Measurements from ENCODE around the gene C22orf39.
"Not testable (repeated sequence)": the region's sequence is repeated elsewhere in the genome, so short reads cannot be mapped to it uniquely, and the experiment has no call there.

The C22orf39 gene

GRCh38 chr22:19450363-19451175 is 3.1 kb upstream of the C22orf39 start:
- DNase-seq: no peak

GRCh38 chr22:19449422-19449767 is 1.9 kb upstream of the C22orf39 start:
- DNase-seq: no peak

GRCh38 chr22:19448739-19449421 is 1.4 kb upstream of the C22orf39 start:
- DNase-seq: no peak

GRCh38 chr22:19448076-19448607 is 631 bp upstream of the C22orf39 start:
- DNase-seq: peak; percentile 88

- no peak for DNase-seq
Measured at GRCh38 chr22:19446603-19447329, 745 bp downstream of the C22orf39 start.

- not testable (repeated sequence) for DNase-seq
Measured at GRCh38 chr22:19445279-19445982, 2.1 kb downstream of the C22orf39 start.

- DNase-seq: no peak
Measured at GRCh38 chr22:19443544-19444211, 3.8 kb downstream of the C22orf39 start.

GRCh38 chr22:19442166-19442565 is 5.3 kb downstream of the C22orf39 start:
- DNase-seq: no peak

GRCh38 chr22:19440411-19441195 is 6.9 kb downstream of the C22orf39 start:
- DNase-seq: no peak

DNA sequence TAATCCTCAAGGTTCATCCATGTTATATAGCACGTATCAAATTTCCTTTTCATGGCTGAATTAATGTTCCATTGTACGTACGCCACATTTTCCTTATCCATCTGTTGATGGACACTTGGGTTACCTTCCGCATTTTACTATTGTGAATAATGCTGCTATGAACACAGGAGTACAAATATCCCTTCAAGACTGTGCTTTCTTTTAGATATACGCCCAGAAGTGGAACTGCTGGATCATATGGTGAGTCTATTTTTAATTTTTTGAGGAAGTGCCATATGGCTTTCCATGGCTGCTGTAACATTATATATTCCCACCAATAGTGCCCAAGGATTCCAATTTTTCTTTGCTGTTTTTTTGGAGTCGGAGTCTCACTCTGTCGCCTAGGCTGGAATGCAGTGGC is 9.2 kb downstream of the C22orf39 start:
- peak; percentile 26 for DNase-seq

DNA sequence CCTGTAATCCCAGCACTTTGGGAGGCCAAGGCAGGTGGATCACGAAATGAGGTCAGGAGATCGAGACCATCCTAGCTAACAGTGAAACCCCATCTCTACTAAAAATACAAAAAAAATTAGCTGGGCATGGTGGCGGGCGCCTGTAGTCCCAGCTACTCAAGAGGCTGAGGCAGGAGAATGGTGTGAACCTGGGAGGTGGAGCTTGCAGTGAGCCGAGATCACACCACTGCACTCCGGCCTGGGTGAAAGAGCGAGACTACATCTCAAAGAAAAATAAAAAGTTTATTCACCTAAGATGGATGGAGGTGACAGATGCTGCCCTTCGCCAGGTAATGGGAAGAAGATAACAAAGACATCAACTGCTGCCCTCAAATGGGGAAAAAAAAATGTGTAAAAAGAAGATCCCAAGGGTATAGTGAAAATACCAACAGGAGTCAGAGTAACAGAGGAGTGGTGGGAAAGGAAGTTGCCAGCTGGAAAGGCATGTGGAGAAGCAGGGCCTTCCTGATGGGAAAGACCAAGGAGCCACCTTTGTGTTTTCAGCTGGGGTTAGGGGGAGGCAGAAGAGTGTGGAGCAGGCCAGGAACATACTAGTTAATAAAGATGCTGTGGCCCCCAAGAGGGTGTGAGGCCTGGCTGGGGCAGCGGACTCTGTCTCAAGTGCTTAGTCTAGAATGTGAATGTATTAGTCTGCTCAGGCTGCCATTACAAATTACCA is 10.9 kb downstream of the C22orf39 start:
- DNase-seq: not testable (repeated sequence)

DNA sequence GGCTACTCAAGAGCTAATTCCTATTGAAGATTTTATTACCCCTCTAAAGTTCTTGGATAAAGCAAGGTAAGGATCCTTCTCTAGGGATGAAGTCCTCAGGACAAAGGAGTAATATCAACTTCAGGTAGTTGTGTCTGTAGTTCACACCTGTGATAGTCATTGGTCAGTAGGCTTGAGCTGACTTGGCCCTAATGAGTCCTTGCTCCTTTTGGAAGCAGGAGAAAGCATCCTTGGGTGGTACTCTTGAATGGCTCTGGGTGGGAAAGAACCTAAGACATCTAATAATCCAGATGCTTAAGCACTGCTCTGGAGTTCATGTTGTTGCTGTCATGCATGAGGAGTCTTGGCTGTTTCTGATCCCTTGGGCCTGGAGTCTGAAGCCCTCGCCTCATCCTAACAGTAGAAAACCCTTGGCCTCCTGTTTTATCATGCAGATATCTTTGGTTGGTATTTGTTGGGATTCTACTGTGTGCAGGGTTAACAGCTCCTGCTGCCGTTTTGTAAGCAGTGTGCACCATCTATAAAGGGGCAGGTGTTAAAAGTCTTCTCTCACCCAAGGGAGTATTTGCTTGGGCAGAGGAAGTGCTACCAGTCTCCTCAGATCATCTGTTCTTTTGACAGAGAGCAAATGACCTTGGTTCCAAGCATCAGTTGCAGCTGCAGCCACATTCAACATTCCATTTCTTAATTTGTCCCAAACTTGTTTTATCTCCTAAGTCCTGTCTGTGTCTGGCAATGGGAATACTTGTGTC is 12.5 kb downstream of the C22orf39 start:
- DNase-seq: no peak

DNA sequence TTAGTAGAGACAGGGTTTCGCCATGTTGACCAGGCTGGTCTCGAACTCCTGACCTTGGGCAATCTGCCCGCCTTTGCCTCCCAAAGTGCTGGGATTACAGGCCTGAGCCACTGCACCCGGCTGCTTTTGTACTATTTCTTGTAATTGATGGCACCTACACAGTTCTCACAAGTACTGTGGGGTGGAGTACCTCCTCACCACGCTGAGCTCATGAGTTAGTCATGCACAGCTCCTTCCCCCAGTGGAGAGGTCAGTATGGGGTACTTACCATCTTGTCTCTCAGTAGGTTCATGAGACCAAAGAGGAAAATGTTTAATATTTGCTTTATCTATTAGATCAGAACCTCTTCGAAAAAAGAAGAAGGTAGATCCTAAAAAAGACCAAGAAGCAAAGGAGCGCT is 13.1 kb downstream of the C22orf39 start:
- no peak for DNase-seq

- peak; percentile 92 for DNase-seq
Measured at GRCh38 chr22:19432133-19432851, 15.2 kb downstream of the C22orf39 start, which contains the start of gene MRPL40. MRPL40 (plus strand) TSS chr22:19432545; CDS start chr22:19432555, 10 bp downstream.

DNA sequence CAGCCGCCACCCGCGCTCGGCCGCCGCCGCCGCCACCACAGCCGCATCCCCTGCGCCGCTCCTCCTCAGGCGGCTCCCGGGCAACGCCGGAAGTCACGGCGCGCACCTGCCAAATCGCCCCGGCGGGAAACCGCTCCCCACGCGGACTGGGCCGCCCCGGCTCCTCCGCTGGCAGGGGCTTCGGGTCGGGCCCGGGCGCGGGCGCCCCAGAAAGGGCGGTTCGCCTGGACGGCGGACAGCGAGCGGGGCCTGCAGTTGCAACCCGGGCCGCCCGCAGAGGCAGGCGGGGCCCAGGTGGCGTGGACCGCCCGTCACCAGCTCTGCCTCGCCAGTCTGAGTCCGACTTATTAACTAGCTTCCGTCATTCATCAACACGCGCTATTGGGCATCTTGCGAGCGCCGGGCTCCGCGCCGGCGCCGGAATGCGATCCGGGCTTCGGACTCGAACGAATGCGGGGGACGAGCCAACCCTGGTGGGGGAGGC is 15.8 kb downstream of the C22orf39 start, which contains the start of gene HIRA:
TSS of gene HIRA (minus strand) at position 85 of the 484 bp plus-strand sequence. CDS start 257 bp downstream, outside the sequence.
- DNase-seq: peak; percentile 86

- DNase-seq: peak; percentile 33
Measured at GRCh38 chr22:19430890-19431541, 16.5 kb downstream of the C22orf39 start.

DNA sequence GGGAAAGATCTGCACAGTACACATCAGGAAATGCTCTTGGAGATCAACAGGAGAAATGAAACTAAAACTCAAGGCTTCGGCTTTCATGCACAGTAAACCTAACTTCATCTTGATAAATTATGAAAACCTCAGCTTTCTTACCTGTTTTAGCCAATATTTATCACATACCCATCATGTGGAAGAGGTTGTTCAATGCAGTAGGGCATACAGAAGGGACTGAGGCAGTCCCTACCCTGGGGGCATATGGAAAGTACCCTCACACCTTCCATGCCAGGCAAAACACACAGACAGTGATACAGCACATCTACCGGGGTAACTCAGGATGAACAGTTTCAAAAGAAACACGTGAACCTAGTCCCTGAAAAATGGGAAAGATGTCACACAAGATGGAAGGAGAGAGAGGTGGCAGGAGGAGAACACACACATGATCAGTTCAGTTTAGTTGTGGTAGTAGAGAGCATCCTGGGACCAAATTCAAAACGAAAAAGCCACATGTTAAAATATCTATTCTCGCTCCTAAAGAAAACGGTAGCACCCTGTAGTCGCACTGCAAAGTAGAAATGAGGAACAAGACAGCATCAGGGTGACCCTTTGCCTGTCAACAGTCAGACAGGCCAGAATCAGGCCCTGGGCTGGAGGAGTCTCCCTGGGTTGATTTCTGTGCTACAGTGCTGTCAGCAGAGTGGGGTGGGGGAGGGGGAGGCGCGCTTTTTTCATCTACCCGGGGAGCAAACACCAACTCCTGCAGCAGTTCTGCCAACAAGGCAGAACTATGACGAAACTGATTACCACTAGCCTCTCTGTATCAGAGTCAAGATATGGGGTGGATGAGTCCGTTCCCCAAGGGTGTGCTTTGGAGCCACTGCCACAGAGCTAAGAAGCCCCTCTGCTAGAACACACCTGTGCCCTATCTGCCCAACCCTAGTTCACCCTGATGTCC is 17.3 kb downstream of the C22orf39 start:
- DNase-seq: no peak

Measured in NCI-H1092 treated with DMSO at 0.1 percent for 48 hours (cell line).